HuH-7 (cell line): ENCODE results near the gene SLC22A12.

Experiments used
- DNase-seq: peaks from one replicate; pipeline ENCODE4 v3.0.0; 2011; ENCODE audit warnings: low spot score

SLC22A12 gene

GRCh38 chr11:64628596-64628995 is 37.6 kb downstream of the SLC22A12 start:
- DNase-seq = no peak

GRCh38 chr11:64629103-64629502 is 38.1 kb downstream of the SLC22A12 start:
- DNase-seq = no peak

GRCh38 chr11:64629796-64630562 is 39.0 kb downstream of the SLC22A12 start:
- no peak for DNase-seq

- no peak for DNase-seq
Measured at GRCh38 chr11:64631675-64632074, 40.7 kb downstream of the SLC22A12 start.

GRCh38 chr11:64632237-64632636 is 41.2 kb downstream of the SLC22A12 start:
- no peak for DNase-seq

- DNase-seq = no peak
Measured at GRCh38 chr11:64632654-64633053, 41.6 kb downstream of the SLC22A12 start.

GRCh38 chr11:64633555-64634159 is 42.6 kb downstream of the SLC22A12 start:
- no peak for DNase-seq

GRCh38 chr11:64637334-64638017 is 46.5 kb downstream of the SLC22A12 start:
- DNase-seq = no peak

GRCh38 chr11:64638018-64638665 is 47.1 kb downstream of the SLC22A12 start:
- DNase-seq = no peak

- DNase-seq = no peak
Measured at GRCh38 chr11:64638829-64639228, 47.8 kb downstream of the SLC22A12 start.

- no peak for DNase-seq
Measured at GRCh38 chr11:64639885-64640284, 48.9 kb downstream of the SLC22A12 start.

- DNase-seq = no peak
Measured at GRCh38 chr11:64641596-64642417, 50.8 kb downstream of the SLC22A12 start.

GRCh38 chr11:64642418-64642735 is 51.4 kb downstream of the SLC22A12 start:
- no peak for DNase-seq

- DNase-seq = no peak
Measured at GRCh38 chr11:64642871-64643255, 51.8 kb downstream of the SLC22A12 start.

- no peak for DNase-seq
Measured at GRCh38 chr11:64643256-64643881, 52.3 kb downstream of the SLC22A12 start.

- no peak for DNase-seq
Measured at GRCh38 chr11:64643920-64644646, 53.1 kb downstream of the SLC22A12 start.

- peak; percentile 36 for DNase-seq
Measured at GRCh38 chr11:64644647-64645275, 53.7 kb downstream of the SLC22A12 start.

GRCh38 chr11:64647019-64647779 is 56.2 kb downstream of the SLC22A12 start:
- no peak for DNase-seq

- DNase-seq = no peak
Measured at GRCh38 chr11:64648551-64648950, 57.5 kb downstream of the SLC22A12 start.

- peak; percentile 60 for DNase-seq
Measured at GRCh38 chr11:64649291-64649697, 58.3 kb downstream of the SLC22A12 start.
